GM08714 (cell line): ENCODE data around the gene MCRIP1.

Experiments
- H3K4me3 ChIP-seq: fragments of 200-500 bp; sonication (Bioruptor generic); 2 replicates; pipeline ENCODE4 v1.5.1; 2014; ENCODE audit warnings: mild to moderate bottlenecking, low read length, inconsistent platforms
- ZNF274 ChIP-seq: IDR thresholded peaks from 2 replicates; pipeline ENCODE4 v1.6.1; 2012; ENCODE audit warnings: mild to moderate bottlenecking, low read depth, low read length

MCRIP1 gene

GRCh38 chr17:81810892-81811704, 22.0 kb downstream of the MCRIP1 start:
- no peak overlapping the region for H3K4me3 ChIP-seq
- no peak for TF ChIP-seq ZNF274

GRCh38 chr17:81810476-81810875, 22.6 kb downstream of the MCRIP1 start:
- no peak for TF ChIP-seq ZNF274
- H3K4me3 ChIP-seq, result no peak overlapping the region

- H3K4me3 ChIP-seq, result no peak overlapping the region
- TF ChIP-seq ZNF274, result no peak
Measured at GRCh38 chr17:81809556-81809998, 23.5 kb downstream of the MCRIP1 start.

- TF ChIP-seq ZNF274, result no peak
- H3K4me3 ChIP-seq, result no peak overlapping the region
Measured at GRCh38 chr17:81808778-81809555, 24.1 kb downstream of the MCRIP1 start.

- TF ChIP-seq ZNF274, result no peak
- no peak overlapping the region for H3K4me3 ChIP-seq
Measured at GRCh38 chr17:81807839-81808238, 25.3 kb downstream of the MCRIP1 start.

GRCh38 chr17:81807210-81807719, 25.8 kb downstream of the MCRIP1 start:
- no peak overlapping the region for H3K4me3 ChIP-seq
- no peak for TF ChIP-seq ZNF274

GRCh38 chr17:81806461-81807209, 26.5 kb downstream of the MCRIP1 start:
- no peak for TF ChIP-seq ZNF274
- H3K4me3 ChIP-seq, result no peak overlapping the region

- no peak for TF ChIP-seq ZNF274
- H3K4me3 ChIP-seq, result no peak overlapping the region
Measured at GRCh38 chr17:81805707-81806460, 27.2 kb downstream of the MCRIP1 start.

GRCh38 chr17:81804559-81805399, 28.3 kb downstream of the MCRIP1 start:
- H3K4me3 ChIP-seq, result no peak overlapping the region
- no peak for TF ChIP-seq ZNF274

GRCh38 chr17:81803728-81804558, 29.1 kb downstream of the MCRIP1 start, which contains the start of gene GCGR:
TSS of gene GCGR (plus strand) at chr17:81804150. CDS start at chr17:81809019, 4,869 bp downstream.
- no peak within 1 kb of the TSS for H3K4me3 ChIP-seq

GRCh38 chr17:81802856-81803643, 30.0 kb downstream of the MCRIP1 start:
- no peak overlapping the region for H3K4me3 ChIP-seq
- no peak for TF ChIP-seq ZNF274

More at GRCh38 chr17:81803728-81804558, 29.1 kb downstream of the MCRIP1 start, which contains the start of gene GCGR:
- TF ChIP-seq ZNF274, result no peak
